ENCODE data around the gene CYB561A3. TPM values are rescaled to one million over a fixed set of nuclear protein-coding genes. Genes with fewer than 3 reads are reported as not detected.

CYB561A3 gene
- total and polyA plus RNA-seq, 2 of the 13 experiments (the other 11 are each of a cell fraction or from before 2014, with no cell fraction given): 11.4 to 14.9 TPM

DNA sequence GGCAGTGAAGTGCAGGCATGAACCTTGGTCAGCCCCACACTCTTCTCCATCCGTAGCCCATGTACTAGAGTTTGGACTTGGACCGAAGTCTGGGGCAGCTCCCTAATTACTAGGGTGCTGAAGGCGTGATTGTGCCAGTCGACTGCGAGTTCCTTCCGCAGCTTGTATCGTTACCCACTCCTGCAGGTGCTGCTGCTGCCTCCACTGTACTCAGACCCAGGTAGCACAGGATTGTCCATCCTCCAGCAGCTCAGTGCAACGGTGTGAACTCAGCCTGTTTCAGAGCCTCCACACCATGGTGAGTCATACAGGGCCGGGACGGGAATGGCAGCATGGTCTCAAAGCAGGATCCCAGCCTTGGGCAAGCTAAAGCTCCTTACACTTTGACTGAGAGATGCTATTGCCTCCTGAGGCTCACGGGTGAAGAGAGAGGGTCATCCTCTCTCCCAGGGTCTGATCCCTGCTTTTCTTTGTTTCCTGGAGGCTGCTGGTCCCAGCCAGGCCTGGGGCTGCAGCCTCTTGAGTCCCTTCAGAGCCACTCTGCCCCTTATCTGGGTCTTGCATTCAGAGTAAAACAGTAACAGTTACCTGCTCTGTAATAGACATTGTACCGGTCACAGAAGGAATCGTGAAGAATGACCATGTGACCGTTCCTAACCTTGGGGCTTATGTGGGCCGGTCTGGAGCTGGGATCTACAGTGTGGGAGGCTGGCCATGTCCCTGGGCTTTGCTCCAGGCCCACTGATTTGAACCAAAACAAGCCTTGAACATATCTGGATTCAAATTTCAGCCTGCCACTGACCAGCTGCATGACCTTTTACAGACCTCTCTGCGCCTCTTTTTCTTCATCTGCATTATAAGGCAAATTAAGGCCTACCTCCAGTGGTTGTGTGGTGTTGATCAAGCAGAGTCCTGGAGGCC, 27.0 kb downstream of the CYB561A3 start (continued):
- TF ChIP-seq ZNF383 (CRISPR knock-in tag; IDR thresholded peaks at IDR 0.05; ENCODE audit: borderline replicate concordance) (no peak), JARID2 (CRISPR knock-in tag; IDR thresholded peaks at IDR 0.05; ENCODE audit: insufficient replicate concordance) (no peak), TBL1XR1 (IDR thresholded peaks at IDR 0.05; ENCODE audit: borderline replicate concordance, low read length, partially characterized antibody) (no peak), HDAC2 (CRISPR knock-in tag; IDR thresholded peaks at IDR 0.05) (peak; percentile 65; the same call in 1 of the 2 replicates), IKZF1 (IDR thresholded peaks at IDR 0.05) (no peak), SSRP1 (CRISPR knock-in tag; IDR thresholded peaks at IDR 0.05) (peak; percentile 19; the same call in 1 of the 2 replicates), TEAD3 (CRISPR knock-in tag; optimal IDR thresholded peaks at IDR 0.05; ENCODE audit: borderline replicate concordance) (peak; percentile 48), SNAPC5 (CRISPR knock-in tag; IDR thresholded peaks at IDR 0.05; ENCODE audit: borderline replicate concordance) (no peak), SYNCRIP (IDR thresholded peaks at IDR 0.05; ENCODE audit: insufficient read depth, low read depth, low read length) (no peak), EED (CRISPR knock-in tag; IDR thresholded peaks at IDR 0.05) (no peak), TBP (CRISPR knock-in tag; IDR thresholded peaks at IDR 0.05) (no peak), ZMYM2 (CRISPR knock-in tag; IDR thresholded peaks at IDR 0.05) (0 out of 2 replicates have a peak, but pooled peaks have one; percentile 8), SOX13 (IDR thresholded peaks at IDR 0.05) (no peak), SOX13 (CRISPR knock-in tag; conservative IDR thresholded peaks at IDR 0.05 in 1 of 2, IDR thresholded peaks at IDR 0.05 in 1 of 2) (no peak), ZNF839 (CRISPR knock-in tag; IDR thresholded peaks at IDR 0.05; ENCODE audit: borderline replicate concordance) (no peak), SIX4 (CRISPR knock-in tag; IDR thresholded peaks at IDR 0.05) (no peak), ZNF768 (CRISPR knock-in tag; IDR thresholded peaks at IDR 0.05) (peak; percentile 54; the same call in 1 of the 2 replicates), RXRB (CRISPR knock-in tag; IDR thresholded peaks at IDR 0.05; ENCODE audit: borderline replicate concordance) (peak; percentile 60; the same call in 1 of the 2 replicates), GLI4 (CRISPR knock-in tag; IDR thresholded peaks at IDR 0.05; ENCODE audit: borderline replicate concordance) (no peak), ZNF605 (CRISPR knock-in tag; IDR thresholded peaks at IDR 0.05) (peak; percentile 71; the same call in 1 of the 2 replicates), NR1H2 (CRISPR knock-in tag; IDR thresholded peaks at IDR 0.05; ENCODE audit: borderline replicate concordance, low read depth) (no peak), PPARG (CRISPR knock-in tag; conservative IDR thresholded peaks at IDR 0.05) (no peak), SNAPC2 (CRISPR knock-in tag; IDR thresholded peaks at IDR 0.05) (no peak), JDP2 (CRISPR knock-in tag; IDR thresholded peaks at IDR 0.05; ENCODE audit: borderline replicate concordance) (no peak; the same call in 1 of the 2 replicates), DR1 (CRISPR knock-in tag; IDR thresholded peaks at IDR 0.05) (peak; percentile 81; the same call in 1 of the 2 replicates), ZNF432 (CRISPR knock-in tag; IDR thresholded peaks at IDR 0.05; ENCODE audit: borderline replicate concordance) (no peak)
- TF ChIP-seq, protein P1, sequence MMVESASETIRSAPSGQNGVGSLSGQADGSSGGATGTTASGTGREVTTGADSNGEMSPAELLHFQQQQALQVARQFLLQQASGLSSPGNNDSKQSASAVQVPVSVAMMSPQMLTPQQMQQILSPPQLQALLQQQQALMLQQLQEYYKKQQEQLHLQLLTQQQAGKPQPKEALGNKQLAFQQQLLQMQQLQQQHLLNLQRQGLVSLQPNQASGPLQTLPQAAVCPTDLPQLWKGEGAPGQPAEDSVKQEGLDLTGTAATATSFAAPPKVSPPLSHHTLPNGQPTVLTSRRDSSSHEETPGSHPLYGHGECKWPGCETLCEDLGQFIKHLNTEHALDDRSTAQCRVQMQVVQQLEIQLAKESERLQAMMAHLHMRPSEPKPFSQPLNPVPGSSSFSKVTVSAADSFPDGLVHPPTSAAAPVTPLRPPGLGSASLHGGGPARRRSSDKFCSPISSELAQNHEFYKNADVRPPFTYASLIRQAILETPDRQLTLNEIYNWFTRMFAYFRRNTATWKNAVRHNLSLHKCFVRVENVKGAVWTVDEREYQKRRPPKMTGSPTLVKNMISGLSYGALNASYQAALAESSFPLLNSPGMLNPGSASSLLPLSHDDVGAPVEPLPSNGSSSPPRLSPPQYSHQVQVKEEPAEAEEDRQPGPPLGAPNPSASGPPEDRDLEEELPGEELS (CRISPR knock-in tag; IDR thresholded peaks at IDR 0.05): 0 out of 2 replicates have a peak, but pooled peaks have one; percentile 23
- TF ChIP-seq, protein P2, sequence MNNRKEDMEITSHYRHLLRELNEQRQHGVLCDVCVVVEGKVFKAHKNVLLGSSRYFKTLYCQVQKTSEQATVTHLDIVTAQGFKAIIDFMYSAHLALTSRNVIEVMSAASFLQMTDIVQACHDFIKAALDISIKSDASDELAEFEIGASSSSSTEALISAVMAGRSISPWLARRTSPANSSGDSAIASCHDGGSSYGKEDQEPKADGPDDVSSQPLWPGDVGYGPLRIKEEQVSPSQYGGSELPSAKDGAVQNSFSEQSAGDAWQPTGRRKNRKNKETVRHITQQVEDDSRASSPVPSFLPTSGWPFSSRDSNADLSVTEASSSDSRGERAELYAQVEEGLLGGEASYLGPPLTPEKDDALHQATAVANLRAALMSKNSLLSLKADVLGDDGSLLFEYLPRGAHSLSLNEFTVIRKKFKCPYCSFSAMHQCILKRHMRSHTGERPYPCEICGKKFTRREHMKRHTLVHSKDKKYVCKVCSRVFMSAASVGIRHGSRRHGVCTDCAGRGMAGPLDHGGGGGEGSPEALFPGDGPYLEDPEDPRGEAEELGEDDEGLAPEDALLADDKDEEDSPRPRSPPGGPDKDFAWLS (CRISPR knock-in tag; IDR thresholded peaks at IDR 0.05; ENCODE audit: borderline replicate concordance): no peak

Measured in HepG2 (cell line).